HG02943 (cell line): ENCODE measurements around the gene SASH3.

Experiments used
- ATAC-seq: cut with Tn5 transposase; IDR thresholded peaks from one replicate; pipeline ENCODE4 v1.9.1; 2021; ENCODE audit warnings: mild to moderate bottlenecking, low read depth, moderate library complexity; ENCODE audit not compliant: unreplicated experiment

The SASH3 gene

DNA sequence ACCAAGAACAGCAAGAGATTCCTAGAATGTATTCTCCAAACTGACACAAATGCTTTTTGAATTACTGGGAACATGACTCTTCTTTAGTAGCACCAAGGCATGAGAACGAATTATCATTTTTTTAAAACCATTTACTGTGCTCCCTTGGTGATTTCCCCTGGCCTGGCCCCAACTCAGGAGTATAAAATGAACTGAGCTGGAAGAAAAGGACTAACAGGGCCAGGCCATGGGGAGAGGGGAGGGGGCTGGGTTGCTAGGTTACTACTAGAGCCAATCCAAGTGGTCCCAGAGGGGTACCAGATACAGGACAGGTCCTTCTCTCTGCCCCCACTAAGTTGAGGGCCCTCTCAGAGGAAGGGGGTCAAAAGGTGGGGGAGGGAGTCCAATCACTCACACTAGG lies 23.1 kb downstream of the SASH3 start:
- ATAC-seq: no peak

DNA sequence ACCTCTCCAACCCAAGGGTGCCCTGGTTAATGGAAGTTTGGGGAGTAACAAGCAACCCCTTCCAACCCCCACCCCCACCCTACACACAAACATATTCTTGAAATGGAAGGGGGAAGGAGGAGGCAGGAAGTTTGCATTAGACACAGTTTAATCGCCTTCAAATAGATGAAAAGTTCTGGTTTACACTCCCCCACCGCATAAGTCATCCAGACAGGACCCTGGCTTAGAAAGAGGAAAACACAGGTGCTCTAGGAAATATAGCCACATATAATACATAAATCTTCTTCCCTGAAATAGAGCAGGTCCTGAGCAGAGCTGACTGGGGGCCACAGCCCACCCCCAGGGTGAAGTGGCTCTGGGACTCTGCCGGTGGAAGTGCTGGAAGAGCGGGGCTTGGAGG lies 25.1 kb downstream of the SASH3 start:
- no peak for ATAC-seq

DNA sequence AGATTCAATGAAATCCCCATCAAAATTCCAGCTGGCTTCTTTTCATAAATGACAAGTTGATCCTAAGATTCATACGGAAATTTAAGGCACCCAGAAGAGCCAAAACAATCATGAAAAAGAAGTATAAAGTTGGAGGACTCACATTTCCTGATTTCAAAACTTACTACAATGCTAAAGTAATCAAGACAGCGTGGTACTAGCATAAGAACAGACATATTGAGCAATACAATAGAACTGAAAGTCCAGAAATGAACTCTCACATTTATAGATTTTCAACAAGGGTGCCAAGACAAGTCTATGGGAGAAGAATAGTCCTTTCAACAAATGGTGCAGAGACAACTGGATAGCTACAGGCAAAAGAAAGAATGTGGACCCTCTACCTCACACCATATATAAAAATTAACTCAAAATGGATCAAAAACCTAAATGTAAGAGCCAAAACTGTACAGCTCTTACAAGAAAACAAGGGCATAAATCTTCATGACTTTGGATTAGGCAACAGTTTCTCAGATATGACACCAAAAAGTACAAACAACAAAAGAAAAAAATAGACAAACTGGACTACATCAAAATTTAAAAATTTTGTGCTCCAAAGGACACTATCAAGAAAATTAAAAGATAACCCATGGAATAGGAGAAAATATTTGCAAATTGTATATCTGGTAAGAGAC lies 28.5 kb downstream of the SASH3 start:
- no peak for ATAC-seq

DNA sequence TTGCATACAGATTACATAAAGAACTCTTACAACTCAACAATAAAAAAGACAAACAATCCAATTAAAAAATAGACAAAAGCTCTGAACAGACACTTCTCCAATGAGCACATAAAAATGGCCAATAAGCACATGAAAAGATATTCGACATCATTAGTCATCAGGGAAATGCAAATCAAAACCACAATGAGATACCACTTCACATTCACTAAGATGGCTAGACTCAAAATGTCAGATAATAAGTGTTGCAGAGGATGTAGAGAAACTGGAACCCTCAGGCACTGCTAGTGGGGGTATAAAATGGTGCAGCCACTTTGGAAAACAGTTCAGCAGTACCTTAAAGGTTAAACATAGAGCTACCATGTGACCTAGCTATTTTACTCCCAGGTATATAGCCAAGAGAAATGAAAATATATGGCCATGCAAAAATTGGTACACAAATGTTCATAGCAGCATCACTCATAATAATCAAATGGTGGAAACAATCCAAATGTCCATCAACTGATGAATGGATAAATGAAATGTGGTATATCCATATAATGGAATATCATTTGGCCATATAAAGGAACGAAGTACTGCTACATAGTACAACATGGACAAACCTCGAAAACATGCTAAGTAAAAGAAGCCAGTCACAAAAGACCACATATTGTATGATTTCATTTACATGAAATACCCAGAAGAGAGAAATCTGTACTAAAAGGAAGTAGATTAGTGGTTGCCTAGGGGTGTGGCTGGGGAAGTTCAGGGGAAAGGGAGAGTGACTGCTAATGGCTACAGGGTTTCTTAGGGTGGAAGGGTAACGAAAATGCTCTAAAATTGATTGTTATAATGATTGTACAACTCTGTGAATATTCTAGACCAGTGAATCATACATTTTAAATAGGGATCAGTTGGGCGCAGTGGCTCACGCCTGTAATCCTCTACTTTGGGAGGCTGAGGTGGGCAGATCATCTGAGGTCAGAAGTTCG lies 29.4 kb downstream of the SASH3 start:
- no peak for ATAC-seq

DNA sequence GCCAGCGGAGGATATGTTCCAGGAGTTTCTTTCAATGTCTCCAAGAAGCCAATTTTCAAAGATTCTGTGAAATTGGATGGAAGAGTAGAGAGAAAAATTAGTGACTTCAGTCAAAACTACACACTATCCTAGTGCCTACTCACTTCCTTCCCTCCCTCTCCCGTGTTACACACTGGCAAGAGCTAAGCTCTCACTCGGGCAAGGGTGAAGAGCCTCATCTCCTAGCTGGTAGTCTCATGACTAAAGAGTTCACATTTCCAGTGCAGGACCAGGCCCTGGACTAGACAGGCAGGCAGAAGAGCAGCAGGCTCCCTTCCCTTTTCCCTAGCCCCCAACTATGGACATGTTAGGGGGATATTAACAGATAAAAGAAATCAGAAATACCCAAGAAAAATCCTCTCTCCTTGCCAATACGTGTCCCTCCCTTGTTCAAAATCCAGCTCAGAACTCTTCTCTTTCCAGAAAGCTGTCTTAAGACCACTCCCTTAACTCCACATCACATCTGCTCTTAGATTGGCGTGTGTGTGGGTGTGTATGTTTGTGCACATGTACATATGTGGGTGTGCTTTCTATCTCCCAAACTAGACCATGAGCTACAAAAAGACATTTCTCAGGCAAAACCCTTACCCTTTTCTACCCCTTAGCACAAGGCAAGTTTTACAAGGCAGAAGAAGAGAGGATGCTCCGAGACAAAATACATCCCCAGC lies 34.1 kb downstream of the SASH3 start:
- ATAC-seq: no peak

DNA sequence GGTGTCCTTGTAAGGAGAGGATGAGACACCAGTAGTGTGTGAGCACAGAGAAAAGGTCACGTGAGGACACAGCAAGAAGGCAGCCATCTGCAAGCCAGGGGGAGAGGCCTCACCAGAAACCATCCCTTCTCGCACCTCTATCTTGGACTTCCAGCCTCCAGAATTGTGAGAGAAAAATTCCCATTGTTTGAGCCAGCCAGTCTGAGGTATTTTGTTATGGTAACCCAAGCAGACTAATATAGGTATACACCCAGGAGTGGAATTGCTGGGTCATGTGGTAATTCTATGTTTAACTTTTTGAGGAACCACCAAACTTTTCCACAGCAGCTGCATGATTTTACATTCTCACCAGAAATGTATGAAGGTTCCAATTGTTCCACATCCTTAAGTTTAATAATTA lies 38.4 kb downstream of the SASH3 start:
- ATAC-seq: no peak

DNA sequence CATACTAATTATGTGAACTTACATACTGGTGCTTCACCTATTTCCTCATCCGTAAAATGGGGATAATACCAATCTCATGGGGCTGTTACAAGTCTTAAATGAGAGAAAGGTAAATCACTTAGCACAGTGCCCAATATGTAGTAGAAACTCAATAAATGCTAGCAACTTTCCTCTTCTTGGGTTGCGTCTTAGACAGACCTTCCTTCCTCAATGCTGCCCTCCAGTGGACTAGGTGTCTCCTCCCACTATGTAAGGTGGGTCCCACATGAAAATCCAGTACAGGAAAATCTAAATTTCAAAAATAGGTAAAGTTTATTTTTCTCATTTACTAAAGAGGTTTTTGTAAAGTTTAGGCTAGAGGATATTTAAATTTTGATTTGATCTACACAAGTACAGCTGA lies 43.4 kb downstream of the SASH3 start:
- ATAC-seq: peak; percentile 80

DNA sequence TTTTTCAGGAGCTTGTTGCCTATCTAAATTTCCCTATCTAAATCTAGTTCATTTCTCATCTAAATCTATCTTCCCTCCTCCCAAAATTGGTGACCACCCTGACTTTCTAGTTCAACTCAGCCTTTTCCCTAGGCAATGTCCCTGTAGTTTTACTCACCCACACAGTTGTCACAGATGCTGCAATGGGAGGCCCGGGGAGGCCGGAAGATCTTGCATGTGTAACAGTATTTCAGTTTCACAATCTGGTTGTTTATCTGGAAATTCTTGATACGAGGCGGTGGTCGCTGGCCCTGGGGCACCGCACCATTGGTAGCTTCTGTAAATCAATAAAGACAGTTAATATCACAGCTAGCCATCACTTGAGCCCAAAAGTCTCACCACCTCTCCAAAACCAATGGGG lies 43.8 kb downstream of the SASH3 start:
- no peak for ATAC-seq

DNA sequence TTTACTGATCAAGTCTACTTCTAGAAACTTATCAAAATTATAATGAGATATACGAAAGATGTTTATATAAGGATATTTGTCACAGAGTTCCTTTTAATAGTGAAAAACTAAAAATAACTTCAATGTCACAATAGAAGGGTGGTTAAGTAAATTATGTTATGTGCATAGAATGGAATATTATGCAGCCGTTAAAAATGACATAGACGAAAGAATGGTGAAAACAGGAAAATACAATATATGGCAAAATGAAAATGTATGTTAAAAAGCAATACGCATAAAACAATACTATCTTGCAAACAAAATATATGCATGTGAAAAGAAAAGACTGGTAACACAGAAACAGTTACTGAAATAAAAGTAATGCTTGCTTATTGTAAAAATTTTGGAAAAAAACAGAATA lies 44.9 kb downstream of the SASH3 start:
- no peak for ATAC-seq

DNA sequence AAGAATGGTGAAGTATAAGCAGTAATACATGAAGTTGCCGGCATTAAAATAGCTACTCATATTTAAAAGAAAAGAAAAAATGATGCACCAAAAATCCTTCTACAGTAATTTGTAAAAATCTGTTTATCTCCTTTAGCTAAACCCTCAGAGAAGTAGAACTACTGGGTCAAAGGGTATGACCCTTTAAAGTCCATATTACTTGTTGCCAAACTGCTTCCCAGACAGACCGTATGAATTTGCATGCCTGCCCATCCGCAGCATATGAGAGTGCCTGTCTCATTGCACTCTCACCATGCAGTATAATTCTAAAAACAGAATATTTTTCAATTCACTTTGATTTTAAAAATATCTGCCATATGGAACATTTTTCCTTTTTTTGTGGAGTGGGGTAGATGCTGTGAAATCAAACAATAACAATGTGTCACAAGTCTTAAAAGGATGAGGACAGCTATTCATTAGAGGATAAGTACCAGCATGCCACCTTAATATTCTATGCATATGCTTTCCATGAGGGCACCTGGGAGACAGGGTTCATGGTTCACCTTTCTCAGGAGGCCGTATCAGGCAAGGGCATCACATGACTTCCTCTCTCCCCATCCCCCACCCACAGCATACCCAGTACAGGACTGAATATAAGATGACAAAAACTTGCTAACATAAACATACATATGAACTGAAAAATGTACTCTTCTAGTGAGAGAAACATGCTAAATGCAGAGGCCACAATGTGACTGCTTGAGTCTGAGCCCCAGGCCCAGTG lies 46.2 kb downstream of the SASH3 start:
- ATAC-seq: no peak

DNA sequence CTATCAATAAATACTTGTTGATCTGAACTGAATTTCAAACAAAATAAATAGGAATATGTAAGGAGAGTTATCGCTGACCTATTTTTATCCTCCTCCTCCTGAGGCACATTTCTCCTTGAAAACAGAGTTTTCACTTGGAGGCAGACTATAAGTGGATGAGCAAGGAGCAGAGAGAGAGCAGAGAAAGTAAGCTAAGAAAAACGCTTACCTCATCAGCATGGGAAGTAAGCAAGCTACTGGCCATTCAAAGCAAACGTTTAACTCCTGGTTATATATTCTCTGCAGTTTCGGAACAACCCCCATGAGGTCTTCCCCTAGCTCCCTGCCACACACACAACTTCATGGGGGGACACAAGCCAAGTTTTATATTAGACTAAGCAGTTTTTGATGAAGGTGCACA lies 50.7 kb downstream of the SASH3 start:
- no peak for ATAC-seq

DNA sequence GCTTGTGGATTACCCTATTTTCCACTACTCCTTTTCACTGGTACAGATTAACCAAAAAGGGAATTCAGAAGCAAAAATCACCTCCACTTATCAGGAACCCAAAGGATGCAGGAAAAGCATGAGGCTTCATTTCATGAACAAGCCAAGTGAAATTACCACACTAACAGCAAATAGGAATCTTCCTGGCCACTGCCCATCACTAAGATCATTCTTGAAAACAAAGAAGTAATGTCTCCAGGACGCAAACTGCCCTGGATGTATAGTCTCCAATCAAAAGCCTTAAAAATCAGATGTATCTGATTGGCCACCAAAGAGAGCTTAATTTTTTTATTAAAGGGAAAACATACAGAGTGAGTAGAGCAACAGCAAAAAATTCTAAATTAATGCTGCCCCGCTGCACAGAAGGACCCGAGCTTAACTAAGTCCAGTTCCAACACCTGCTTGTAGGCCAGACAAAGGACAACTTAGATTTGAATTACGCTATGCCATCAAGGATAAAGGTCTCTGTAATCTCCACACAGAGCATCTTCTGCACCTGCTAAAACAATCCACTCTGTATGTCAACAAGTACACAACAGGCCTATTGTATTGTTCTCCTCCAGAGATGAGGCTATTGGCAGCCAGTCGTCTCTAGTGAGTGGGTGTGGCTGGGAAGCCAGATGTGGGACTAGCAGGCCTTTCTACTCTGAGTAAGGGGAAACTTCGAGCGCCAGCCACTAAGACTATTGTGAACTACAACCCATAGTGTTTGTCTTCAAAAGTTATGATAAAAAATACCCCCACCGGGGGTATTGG lies 51.5 kb downstream of the SASH3 start:
- ATAC-seq: no peak

DNA sequence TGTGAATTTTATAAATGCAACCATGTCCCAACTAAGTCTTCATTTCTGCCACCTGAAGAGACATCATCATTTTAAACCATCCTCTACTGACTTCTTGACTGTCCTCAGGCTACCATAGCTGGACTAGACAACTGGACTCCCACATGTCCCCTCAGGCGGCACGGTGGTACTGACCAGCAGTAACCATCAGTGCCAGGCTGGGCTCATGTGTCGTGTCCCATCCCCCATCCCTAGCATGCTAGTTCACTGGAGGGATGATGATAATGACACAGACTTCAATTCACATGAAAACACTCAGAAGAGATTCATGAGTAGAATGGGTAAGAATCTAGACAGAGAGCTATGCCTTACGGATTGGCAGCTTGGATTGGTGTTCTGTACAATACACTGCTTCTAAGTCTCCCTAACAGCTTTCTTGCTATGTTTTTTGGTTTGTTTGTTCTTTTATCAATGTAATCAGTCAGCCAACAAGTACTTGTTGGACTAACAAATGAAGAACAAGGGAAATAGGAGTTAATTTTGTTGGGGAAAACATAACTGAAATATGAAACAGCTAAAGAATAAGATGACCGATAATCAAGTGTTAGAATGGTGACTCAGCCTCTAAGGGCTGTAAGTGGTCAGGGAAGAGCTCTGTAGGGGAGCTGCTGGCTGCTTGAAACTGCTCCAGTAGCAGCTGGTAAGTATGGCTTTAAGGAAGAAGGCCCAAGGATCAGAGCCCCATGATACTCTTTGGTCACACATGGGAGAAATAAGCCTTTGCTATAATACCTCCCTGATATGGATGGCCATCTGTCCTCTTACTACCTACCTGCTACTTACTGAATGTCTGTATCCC lies 53.6 kb downstream of the SASH3 start:
- ATAC-seq: no peak

DNA sequence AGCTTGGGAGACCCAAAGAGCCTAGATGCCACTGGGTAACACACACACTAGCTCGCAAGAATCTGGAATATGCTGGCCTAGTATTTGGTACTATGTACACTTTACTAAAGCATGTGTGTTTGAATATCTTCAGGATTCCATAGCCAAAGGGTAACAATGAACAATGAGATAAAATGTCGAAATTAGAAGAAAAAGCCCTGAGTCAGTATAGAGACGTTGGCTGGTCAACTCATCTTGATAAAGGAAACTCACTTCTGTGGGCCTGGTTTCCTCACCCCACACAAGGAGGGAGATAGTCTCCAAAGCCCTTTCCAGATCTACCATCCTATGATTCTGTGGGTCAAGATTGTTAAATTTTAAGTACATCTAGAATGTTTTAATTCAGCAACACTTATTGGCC lies 57.1 kb downstream of the SASH3 start:
- ATAC-seq: no peak

DNA sequence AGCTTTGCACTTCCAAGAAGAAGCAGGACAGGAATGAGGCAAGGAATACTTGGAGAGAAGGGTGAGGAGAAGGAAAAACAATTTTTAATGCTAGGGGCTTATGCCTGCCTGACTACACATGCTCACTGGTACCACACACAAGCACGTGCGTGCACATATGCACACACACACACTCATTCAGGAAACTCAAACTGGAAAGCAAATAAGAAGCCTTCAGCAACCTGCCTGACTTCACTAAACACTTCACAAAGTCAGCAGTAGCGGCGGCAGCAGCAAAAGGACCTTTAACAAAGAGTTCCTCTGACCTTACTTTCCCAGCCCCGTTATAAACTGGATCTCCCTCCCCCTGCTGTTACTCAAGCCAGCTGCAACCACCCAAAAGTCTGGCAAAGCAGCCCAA lies 60.6 kb downstream of the SASH3 start:
- ATAC-seq: no peak

DNA sequence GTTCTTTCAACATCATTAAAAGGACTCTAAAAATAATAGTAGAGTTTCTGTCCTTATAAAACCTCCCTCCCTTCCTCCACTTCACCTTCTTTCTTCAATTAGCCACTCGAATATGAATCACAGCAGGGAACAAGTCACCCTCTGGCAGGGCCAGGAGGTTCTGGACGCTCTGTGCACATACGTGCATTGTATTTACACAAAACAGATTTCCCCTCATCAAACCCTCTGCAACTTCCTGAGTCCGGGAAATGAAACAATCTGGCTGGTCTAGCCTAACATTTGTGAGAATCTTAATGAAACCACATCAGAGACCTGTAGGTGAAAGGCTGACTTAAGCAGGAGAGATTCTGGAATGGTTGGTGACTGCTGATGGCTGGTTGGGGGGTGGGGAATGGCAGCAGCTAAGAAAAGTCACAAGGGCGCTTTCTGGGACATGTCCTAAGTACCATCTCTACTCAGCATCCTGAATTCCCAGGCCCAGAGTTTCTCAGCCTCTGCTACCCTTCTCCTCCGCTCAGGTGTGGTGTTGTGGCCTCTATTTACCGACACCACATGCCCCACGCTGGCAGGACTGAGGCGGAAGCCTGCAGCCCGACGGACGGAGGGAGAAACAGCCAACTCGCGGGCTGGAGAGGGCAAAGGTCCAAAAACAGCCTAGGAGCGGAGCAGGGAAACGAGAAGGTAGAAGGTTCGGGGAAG lies 62.9 kb downstream of the SASH3 start:
- no peak for ATAC-seq

DNA sequence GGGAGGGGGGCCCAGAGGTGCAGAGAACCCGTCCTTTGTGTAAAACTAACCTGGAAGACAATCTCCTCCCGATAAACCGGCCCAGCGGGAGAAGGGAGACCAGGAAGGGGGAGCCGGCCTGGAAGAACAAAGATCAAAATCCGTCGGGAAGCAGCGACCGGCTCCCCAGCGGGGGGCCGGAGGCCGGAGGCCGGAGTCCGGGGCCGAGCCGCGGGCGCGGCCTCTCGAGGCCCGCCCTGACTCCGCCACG lies 63.4 kb downstream of the SASH3 start:
- ATAC-seq: no peak

DNA sequence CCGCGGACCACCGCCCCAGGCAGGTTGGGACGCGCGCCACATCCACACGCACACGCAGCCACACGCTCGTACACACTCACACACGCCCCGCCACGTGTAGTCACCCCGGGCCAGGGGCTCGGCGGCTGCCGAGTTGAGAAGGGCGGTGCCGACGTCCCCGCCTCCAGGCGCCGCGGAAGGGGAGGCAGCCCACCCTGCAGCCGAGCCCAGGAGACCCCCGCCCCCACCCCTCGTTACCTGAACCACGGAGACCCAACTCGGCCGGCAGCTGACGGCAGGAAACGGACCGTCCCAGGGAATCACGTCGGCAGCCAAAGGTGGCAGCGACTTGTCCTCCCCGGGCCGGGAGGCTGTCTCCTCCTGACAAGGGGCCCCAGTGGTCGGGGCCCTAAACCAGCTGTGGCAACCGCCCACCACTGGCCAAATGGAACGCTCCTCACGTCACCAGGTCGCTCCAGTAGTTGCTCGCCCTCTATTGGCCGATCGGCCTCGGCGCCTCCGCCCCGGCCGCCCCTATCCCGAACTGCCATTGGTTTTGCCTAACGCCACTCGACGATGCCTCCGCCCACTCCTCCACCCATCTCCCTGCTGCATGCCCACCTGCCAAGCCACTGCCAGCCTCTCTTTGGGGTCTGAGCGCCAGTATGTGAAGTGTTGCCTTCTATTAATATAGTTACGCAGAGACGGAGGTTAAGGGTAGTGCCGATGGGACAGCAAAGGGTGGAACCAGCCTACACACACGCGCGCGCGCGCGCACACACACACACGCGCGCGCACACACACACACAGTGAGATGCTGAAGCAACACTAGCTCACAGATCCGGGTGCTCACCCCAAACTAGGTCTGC lies 63.9 kb downstream of the SASH3 start, which contains the start of gene ZDHHC9:
ZDHHC9 (minus strand) TSS at position 428 of the 848 bp plus-strand sequence. CDS start 1,941 bp downstream, outside the sequence.
- peak; percentile 96 for ATAC-seq
